Spleen (tissue), 11 donors: ENCODE results near the gene ANKRD42. TPM values are rescaled to one million over a fixed set of nuclear protein-coding genes. Genes with fewer than 3 reads are reported as not detected.
A peak's percentile ranks its signal among the peaks of the same experiment; 100 is the strongest.

Experiments
- DNase-seq: peaks from one replicate; pipeline ENCODE4 v3.0.0-alpha.2; 2020
- H3K27ac ChIP-seq, 8 donors: fragments of 200-600 bp; sonication (generic) in 7 of 8; 1 replicate in 4 of 8; 2 replicates in 4 of 8; pipeline versions ENCODE4 v1.5.0 to v1.8.0; 2016 to 2021; ENCODE audit warnings: inconsistent platforms in 4 of 8, mild to moderate bottlenecking in 4 of 8, moderate library complexity in 1 of 8
- H3K27me3 ChIP-seq, 7 donors: fragments of 200-600 bp; sonication (generic) in 6 of 7; replicated peaks in 1 of 7; 1 replicate in 4 of 7; 2 replicates in 3 of 7; pipeline versions ENCODE4 v1.5.0 to v1.8.0; 2016 to 2021; ENCODE audit warnings: inconsistent platforms in 3 of 7, mild to moderate bottlenecking in 1 of 7
- H3K36me3 ChIP-seq, 6 donors: fragments of 200-600 bp; sonication (generic) in 5 of 6; 1 replicate in 4 of 6; 2 replicates in 2 of 6; pipeline versions ENCODE4 v1.5.0 to v1.8.0; 2016 to 2021; ENCODE audit warnings: inconsistent platforms in 2 of 6
- H3K4me1 ChIP-seq, 6 donors: fragments of 200-600 bp; sonication (generic) in 5 of 6; 1 replicate in 3 of 6; 2 replicates in 3 of 6; pipeline versions ENCODE4 v1.5.0 to v1.8.0; 2016 to 2021; ENCODE audit warnings: inconsistent platforms in 3 of 6
- H3K4me3 ChIP-seq, 8 donors: fragments of 200-600 bp; sonication (generic) in 7 of 8; 1 replicate in 4 of 8; 2 replicates in 4 of 8; pipeline versions ENCODE4 v1.5.0 to v1.8.0; 2016 to 2021; ENCODE audit warnings: inconsistent platforms in 4 of 8, mild to moderate bottlenecking in 4 of 8, moderate library complexity in 2 of 8
- H3K9me3 ChIP-seq, 8 donors: fragments of 200-600 bp; sonication (generic) in 7 of 8; 1 replicate in 4 of 8; 2 replicates in 4 of 8; pipeline versions ENCODE4 v1.5.0 to v1.8.0; 2016 to 2021; ENCODE audit warnings: inconsistent platforms in 4 of 8
- POLR2A ChIP-seq, 3 donors: fragments of 450-650 bp; IDR thresholded peaks; one replicate each; pipeline ENCODE4 v1.5.1; 2017; ENCODE audit warnings: antibody characterized with exemption in 3 of 3, mild to moderate bottlenecking in 1 of 3
- POLR2AphosphoS5 ChIP-seq, 3 donors: sonication (generic); formaldehyde crosslinking; IDR thresholded peaks; one replicate each; pipeline ENCODE4 v1.5.1; 2017; ENCODE audit warnings: antibody characterized with exemption in 3 of 3
- WGBS, 5 donors: extraction: QIAGEN DNeasy Blood & Tissue Kit in 3 of 5; methylation state at CpG; one replicate each; pipeline versions ENCODE4 v1.1.5 to v1.1.7; 2013 to 2018; 5-methylcytosine and 5-hydroxymethylcytosine counted together
- intact Hi-C: fragments of 100-400 bp; cut with DNase I; formaldehyde crosslinking; loops from one replicate; pipeline ENCODE4 v1.15.0; 2023; ENCODE audit warnings: low total_unique reads
- polyA plus RNA-seq, 3 donors: library from polyadenylated mRNA; stranded (reverse); fragments of 200-250 nt; gene quantifications; one replicate each; pipeline ENCODE4 v1.2.1, GENCODE V29; 2013
- total RNA-seq, 7 donors: library from RNA; depleted of rRNA in 3 of 7; stranded (reverse); fragments of >200 nt in 3 of 7; fragmentation: NEBNext Ultra II Directional in 4 of 7; extraction: Animal tissue kit (Norgen Biotek cat#: 25700) in 4 of 7; gene quantifications; one replicate each; pipeline versions ENCODE4 v1.1.0 to v1.2.1, GENCODE V29; 2016 to 2021
- TF ChIP-seq, protein P1 (sequence below), 11 experiments: fragments of 200-600 bp in 7 of 11; fragments of 450-650 bp in 4 of 11; sonication (generic) in 4 of 11; IDR thresholded peaks in 8 of 11; conservative IDR thresholded peaks in 3 of 11; 1 replicate in 7 of 11; 2 replicates in 4 of 11; pipeline versions ENCODE4 v1.4.0 to v1.8.0; 2016 to 2021; ENCODE audit warnings: antibody characterized with exemption in 11 of 11, inconsistent platforms in 4 of 11, mild to moderate bottlenecking in 1 of 11
- donor health status: healthy with polysubstance abuse.
- donor health status: DM: no; HTN: no; CAD: no; lungs with moderate emphysema.
- donor health status: DM: no; HTN: no; CAD: no.
- donor health status: Bipolar disorder and iron deficiency.
- donor health status: healthy.
- donor health status: DM: no; HTN: no; CAD: no.
- donor health status: DM: yes; HTN: yes; CAD: no.

The ANKRD42 gene
- total and polyA plus RNA-seq, 10 donors = 2.8 to 8.6 (median 6.5) TPM

DNA sequence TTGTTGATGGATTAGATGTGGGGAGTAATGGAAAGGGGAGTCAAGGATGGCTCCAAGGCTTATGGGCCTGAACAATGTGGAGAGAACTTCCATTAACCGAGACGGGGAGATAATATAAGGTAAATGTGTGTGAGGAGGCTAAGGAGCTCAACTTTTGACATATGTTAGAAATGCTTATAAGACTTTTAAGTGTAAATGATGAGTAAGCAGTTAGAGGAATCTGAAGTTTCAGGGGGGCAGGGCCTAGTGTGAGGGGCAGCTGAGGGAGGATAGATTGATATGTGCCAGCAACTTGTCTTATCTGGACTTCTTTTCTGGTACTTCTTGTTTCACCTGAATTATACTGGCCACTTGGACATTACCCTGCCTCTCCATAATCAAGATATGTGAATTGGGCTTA, 29.9 kb downstream of the ANKRD42 start:
- no peak for DNase-seq
- H3K4me3 ChIP-seq = no peak overlapping the region
- peaks cover 0 to 3% (median 0%) of the 10 kb centered on the region in 6 donors for H3K36me3 ChIP-seq
- intact Hi-C loops = no loop called here
- TF ChIP-seq, protein P1, sequence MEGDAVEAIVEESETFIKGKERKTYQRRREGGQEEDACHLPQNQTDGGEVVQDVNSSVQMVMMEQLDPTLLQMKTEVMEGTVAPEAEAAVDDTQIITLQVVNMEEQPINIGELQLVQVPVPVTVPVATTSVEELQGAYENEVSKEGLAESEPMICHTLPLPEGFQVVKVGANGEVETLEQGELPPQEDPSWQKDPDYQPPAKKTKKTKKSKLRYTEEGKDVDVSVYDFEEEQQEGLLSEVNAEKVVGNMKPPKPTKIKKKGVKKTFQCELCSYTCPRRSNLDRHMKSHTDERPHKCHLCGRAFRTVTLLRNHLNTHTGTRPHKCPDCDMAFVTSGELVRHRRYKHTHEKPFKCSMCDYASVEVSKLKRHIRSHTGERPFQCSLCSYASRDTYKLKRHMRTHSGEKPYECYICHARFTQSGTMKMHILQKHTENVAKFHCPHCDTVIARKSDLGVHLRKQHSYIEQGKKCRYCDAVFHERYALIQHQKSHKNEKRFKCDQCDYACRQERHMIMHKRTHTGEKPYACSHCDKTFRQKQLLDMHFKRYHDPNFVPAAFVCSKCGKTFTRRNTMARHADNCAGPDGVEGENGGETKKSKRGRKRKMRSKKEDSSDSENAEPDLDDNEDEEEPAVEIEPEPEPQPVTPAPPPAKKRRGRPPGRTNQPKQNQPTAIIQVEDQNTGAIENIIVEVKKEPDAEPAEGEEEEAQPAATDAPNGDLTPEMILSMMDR (IDR thresholded peaks at IDR 0.05 in 8 of 11, conservative IDR thresholded peaks at IDR 0.05 in 3 of 11) = no peak
- TF ChIP-seq POLR2A (IDR thresholded peaks at IDR 0.05) = no peak
- no peak for TF ChIP-seq POLR2AphosphoS5 (IDR thresholded peaks at IDR 0.05)
- H3K27ac ChIP-seq = no peak overlapping the region
- H3K27me3 ChIP-seq = no peaks in the 10 kb centered on the region
- no peaks in the 10 kb centered on the region for H3K9me3 ChIP-seq
- WGBS, 5 donors = 95 to 100% (median 96%) methylated on average over 2 of the region's 2 CpGs
- no peaks in the 10 kb centered on the region for H3K4me1 ChIP-seq

GRCh38 chr11:83235825-83236224, 42.3 kb downstream of the ANKRD42 start:
- 73 to 92% (median 85%) methylated on average over 1 of the region's 1 CpG for WGBS, 5 donors
- intact Hi-C loops = no loop called here
- DNase-seq = no peak

DNA sequence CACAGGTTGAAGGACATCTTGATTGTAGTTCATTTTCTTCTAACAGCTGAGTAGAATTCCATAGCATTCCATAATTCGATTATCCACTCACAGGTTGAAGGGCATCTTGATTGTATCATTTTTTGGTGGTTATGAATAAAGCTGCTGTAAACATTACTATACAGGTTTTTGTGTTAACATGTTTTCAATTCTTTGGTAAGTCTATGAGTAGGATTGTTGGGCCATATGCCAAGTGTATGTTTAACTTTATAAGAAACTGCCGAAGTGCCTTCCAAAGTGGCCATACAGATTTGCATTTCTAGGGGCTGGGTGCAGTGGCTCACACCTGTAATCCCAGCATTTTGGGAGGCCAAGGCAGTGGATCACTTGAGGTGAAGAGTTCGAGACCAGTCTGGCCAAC, 44.6 kb downstream of the ANKRD42 start:
- no peaks in the 10 kb centered on the region for H3K27me3 ChIP-seq
- H3K36me3 ChIP-seq = peaks cover 0 to 11% (median 0%) of the 10 kb centered on the region in 6 donors
- H3K4me1 ChIP-seq = no peaks in the 10 kb centered on the region
- TF ChIP-seq, protein P1 (IDR thresholded peaks at IDR 0.05 in 8 of 11, conservative IDR thresholded peaks at IDR 0.05 in 3 of 11) = no peak
- TF ChIP-seq POLR2A (IDR thresholded peaks at IDR 0.05) = no peak
- TF ChIP-seq POLR2AphosphoS5 (IDR thresholded peaks at IDR 0.05) = no peak
- no peaks in the 10 kb centered on the region for H3K9me3 ChIP-seq
- no peak overlapping the region for H3K4me3 ChIP-seq
- no peak overlapping the region for H3K27ac ChIP-seq
- intact Hi-C loops = no loop called here
- no peak for DNase-seq
- 78 to 91% (median 82%) methylated on average over 3 of the region's 3 CpGs for WGBS, 5 donors

More at GRCh38 chr11:83235825-83236224, 42.3 kb downstream of the ANKRD42 start:
- Histone ChIP-seq H3K4me3 (no peak overlapping the region), H3K36me3 (peaks cover 0 to 11% (median 0%) of the 10 kb centered on the region in 6 donors), H3K9me3 (no peaks in the 10 kb centered on the region), H3K27ac (no peak overlapping the region), H3K27me3 (no peaks in the 10 kb centered on the region), H3K4me1 (no peaks in the 10 kb centered on the region)
- TF ChIP-seq, protein P1 (IDR thresholded peaks at IDR 0.05 in 8 of 11, conservative IDR thresholded peaks at IDR 0.05 in 3 of 11) = no peak
- TF ChIP-seq POLR2A (IDR thresholded peaks at IDR 0.05) (no peak), POLR2AphosphoS5 (IDR thresholded peaks at IDR 0.05) (no peak)

GRCh38 chr11:83241291-83241946, 47.9 kb downstream of the ANKRD42 start:
- DNase-seq = no peak
- Histone ChIP-seq H3K27ac (no peak overlapping the region), H3K4me1 (no peaks in the 10 kb centered on the region), H3K27me3 (no peaks in the 10 kb centered on the region), H3K36me3 (peaks cover 0 to 10% (median 0%) of the 10 kb centered on the region in 6 donors), H3K9me3 (no peaks in the 10 kb centered on the region), H3K4me3 (no peak overlapping the region)
- intact Hi-C loops = loop anchor here (10.0 kb wide), 1 partner anchor 337 kb away; the partner anchor contains the start of genes DDIAS and PRCP
- 30 to 44% (median 39%) methylated on average over 5 of the region's 5 CpGs for WGBS, 5 donors
- TF ChIP-seq POLR2A (IDR thresholded peaks at IDR 0.05) (no peak), POLR2AphosphoS5 (IDR thresholded peaks at IDR 0.05) (no peak)
- TF ChIP-seq, protein P1 (IDR thresholded peaks at IDR 0.05 in 8 of 11, conservative IDR thresholded peaks at IDR 0.05 in 3 of 11) = peak in 9 of 11 experiments; percentile 13 to 56 (median 39)
